ENCODE results near the gene FOSL2.

FOSL2 gene

GRCh38 chr2:28454016-28454930 is 61.6 kb downstream of the FOSL2 start:
- Histone ChIP-seq H3K36me3 (ENCODE audit: control insufficient read depth, insufficient read depth, low read length) (no peaks in the 10 kb centered on the region), H3K9me3 (ENCODE audit: control insufficient read depth, low read length) (no peaks in the 10 kb centered on the region), H3K4me1 (ENCODE audit: control insufficient read depth, insufficient read depth, low read length, poor library complexity, severe bottlenecking) (no peaks in the 10 kb centered on the region), H3K27ac (ENCODE audit: insufficient read depth, low read length, poor library complexity, severe bottlenecking) (no peak overlapping the region), H3K27me3 (replicated peaks; ENCODE audit: control insufficient read depth, insufficient read depth, low read length, poor library complexity, severe bottlenecking) (no peaks in the 10 kb centered on the region), H3K4me3 (ENCODE audit: insufficient read depth, low read depth, low read length, poor library complexity, severe bottlenecking) (no peak overlapping the region)
- DNase-seq = no peak

- Histone ChIP-seq H3K36me3 (ENCODE audit: control insufficient read depth, insufficient read depth, low read length) (no peaks in the 10 kb centered on the region), H3K9me3 (ENCODE audit: control insufficient read depth, low read length) (no peaks in the 10 kb centered on the region), H3K27ac (ENCODE audit: insufficient read depth, low read length, poor library complexity, severe bottlenecking) (no peak overlapping the region), H3K4me1 (ENCODE audit: control insufficient read depth, insufficient read depth, low read length, poor library complexity, severe bottlenecking) (no peaks in the 10 kb centered on the region), H3K4me3 (ENCODE audit: insufficient read depth, low read depth, low read length, poor library complexity, severe bottlenecking) (no peak overlapping the region), H3K27me3 (replicated peaks; ENCODE audit: control insufficient read depth, insufficient read depth, low read length, poor library complexity, severe bottlenecking) (no peaks in the 10 kb centered on the region)
- DNase-seq = no peak
Observed at GRCh38 chr2:28457237-28457636, 64.6 kb downstream of the FOSL2 start.

GRCh38 chr2:28461056-28461455 is 68.4 kb downstream of the FOSL2 start:
- H3K36me3 ChIP-seq (ENCODE audit: control insufficient read depth, insufficient read depth, low read length) = no peaks in the 10 kb centered on the region
- no peak for DNase-seq
- H3K27ac ChIP-seq (ENCODE audit: insufficient read depth, low read length, poor library complexity, severe bottlenecking) = no peak overlapping the region
- no peaks in the 10 kb centered on the region for H3K27me3 ChIP-seq (replicated peaks; ENCODE audit: control insufficient read depth, insufficient read depth, low read length, poor library complexity, severe bottlenecking)
- no peaks in the 10 kb centered on the region for H3K9me3 ChIP-seq (ENCODE audit: control insufficient read depth, low read length)
- H3K4me1 ChIP-seq (ENCODE audit: control insufficient read depth, insufficient read depth, low read length, poor library complexity, severe bottlenecking) = peaks cover 4% of the 10 kb centered on the region
- H3K4me3 ChIP-seq (ENCODE audit: insufficient read depth, low read depth, low read length, poor library complexity, severe bottlenecking) = no peak overlapping the region

GRCh38 chr2:28462122-28462521 is 69.5 kb downstream of the FOSL2 start:
- no peak overlapping the region for H3K4me3 ChIP-seq (ENCODE audit: insufficient read depth, low read depth, low read length, poor library complexity, severe bottlenecking)
- no peaks in the 10 kb centered on the region for H3K36me3 ChIP-seq (ENCODE audit: control insufficient read depth, insufficient read depth, low read length)
- no peak overlapping the region for H3K27ac ChIP-seq (ENCODE audit: insufficient read depth, low read length, poor library complexity, severe bottlenecking)
- H3K4me1 ChIP-seq (ENCODE audit: control insufficient read depth, insufficient read depth, low read length, poor library complexity, severe bottlenecking) = peaks cover 4% of the 10 kb centered on the region
- no peaks in the 10 kb centered on the region for H3K27me3 ChIP-seq (replicated peaks; ENCODE audit: control insufficient read depth, insufficient read depth, low read length, poor library complexity, severe bottlenecking)
- DNase-seq = no peak
- no peaks in the 10 kb centered on the region for H3K9me3 ChIP-seq (ENCODE audit: control insufficient read depth, low read length)

GRCh38 chr2:28463211-28463816 is 70.7 kb downstream of the FOSL2 start:
- H3K4me3 ChIP-seq (ENCODE audit: insufficient read depth, low read depth, low read length, poor library complexity, severe bottlenecking) = no peak overlapping the region
- no peak overlapping the region for H3K27ac ChIP-seq (ENCODE audit: insufficient read depth, low read length, poor library complexity, severe bottlenecking)
- H3K27me3 ChIP-seq (replicated peaks; ENCODE audit: control insufficient read depth, insufficient read depth, low read length, poor library complexity, severe bottlenecking) = no peaks in the 10 kb centered on the region
- no peaks in the 10 kb centered on the region for H3K36me3 ChIP-seq (ENCODE audit: control insufficient read depth, insufficient read depth, low read length)
- no peak for DNase-seq
- H3K9me3 ChIP-seq (ENCODE audit: control insufficient read depth, low read length) = no peaks in the 10 kb centered on the region
- H3K4me1 ChIP-seq (ENCODE audit: control insufficient read depth, insufficient read depth, low read length, poor library complexity, severe bottlenecking) = peaks cover 4% of the 10 kb centered on the region

GRCh38 chr2:28463893-28464292 is 71.2 kb downstream of the FOSL2 start:
- no peak overlapping the region for H3K27ac ChIP-seq (ENCODE audit: insufficient read depth, low read length, poor library complexity, severe bottlenecking)
- no peaks in the 10 kb centered on the region for H3K9me3 ChIP-seq (ENCODE audit: control insufficient read depth, low read length)
- no peak overlapping the region for H3K4me3 ChIP-seq (ENCODE audit: insufficient read depth, low read depth, low read length, poor library complexity, severe bottlenecking)
- H3K27me3 ChIP-seq (replicated peaks; ENCODE audit: control insufficient read depth, insufficient read depth, low read length, poor library complexity, severe bottlenecking) = no peaks in the 10 kb centered on the region
- DNase-seq = no peak
- no peaks in the 10 kb centered on the region for H3K36me3 ChIP-seq (ENCODE audit: control insufficient read depth, insufficient read depth, low read length)
- H3K4me1 ChIP-seq (ENCODE audit: control insufficient read depth, insufficient read depth, low read length, poor library complexity, severe bottlenecking) = peaks cover 4% of the 10 kb centered on the region

GRCh38 chr2:28465148-28465885 is 72.7 kb downstream of the FOSL2 start:
- Histone ChIP-seq H3K27me3 (replicated peaks; ENCODE audit: control insufficient read depth, insufficient read depth, low read length, poor library complexity, severe bottlenecking) (no peaks in the 10 kb centered on the region), H3K4me3 (ENCODE audit: insufficient read depth, low read depth, low read length, poor library complexity, severe bottlenecking) (no peak overlapping the region), H3K4me1 (ENCODE audit: control insufficient read depth, insufficient read depth, low read length, poor library complexity, severe bottlenecking) (peaks cover 4% of the 10 kb centered on the region), H3K9me3 (ENCODE audit: control insufficient read depth, low read length) (no peaks in the 10 kb centered on the region), H3K27ac (ENCODE audit: insufficient read depth, low read length, poor library complexity, severe bottlenecking) (no peak overlapping the region), H3K36me3 (ENCODE audit: control insufficient read depth, insufficient read depth, low read length) (no peaks in the 10 kb centered on the region)
- no peak for DNase-seq

Measured in effector memory CD4-positive, alpha-beta T cell (primary cell).